ENCODE data around the gene CCHCR1. TPM values are rescaled to one million over a fixed set of nuclear protein-coding genes. Genes with fewer than 3 reads are reported as not detected.

Gene CCHCR1
- total RNA-seq, 1 donor from 2014 or later: 14.5 TPM

DNA sequence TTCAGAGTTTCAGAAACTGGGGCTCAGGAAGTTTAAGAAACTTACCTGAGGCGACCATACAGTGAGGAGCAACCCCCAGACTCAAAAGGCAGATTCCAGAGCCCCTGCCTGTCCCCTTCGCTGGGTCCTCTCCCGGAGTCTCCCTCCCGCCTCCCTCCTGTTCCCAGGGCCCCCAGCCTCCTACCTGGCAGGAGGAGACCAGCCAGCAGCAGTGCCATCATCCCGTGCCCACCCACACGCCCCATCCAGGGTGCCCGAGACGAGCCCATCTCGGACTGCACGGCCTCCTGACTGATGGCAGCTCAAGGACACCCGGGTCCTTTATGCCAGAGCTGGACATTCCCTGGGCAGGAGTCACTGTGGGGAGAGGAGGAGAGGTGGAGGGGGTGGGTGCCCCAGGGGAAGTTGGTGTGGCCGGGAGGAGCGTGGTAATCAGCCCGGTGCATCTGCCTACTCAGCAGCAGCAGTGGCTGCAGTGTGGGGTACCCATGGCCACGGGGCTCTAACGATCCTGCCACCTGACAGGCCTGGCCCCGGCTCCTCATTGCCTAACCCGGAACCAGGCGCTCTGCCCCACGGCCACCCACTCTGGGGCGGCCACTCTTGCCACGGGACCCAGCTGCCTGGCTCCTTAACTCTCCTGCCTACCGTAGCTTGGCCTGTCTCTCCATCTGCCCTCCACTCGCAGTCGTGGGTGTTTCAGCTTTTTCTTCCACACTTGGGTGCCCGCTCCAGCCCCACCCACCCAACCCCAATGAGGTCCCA lies 37.3 kb downstream of the CCHCR1 start, which contains the start of gene CDSN:
Gene CDSN (minus strand): TSS at position 296 of the 765 bp plus-strand sequence. CDS start 27 bp downstream, at position 269.
- Histone ChIP-seq H3K4me3 (ENCODE audit: low read depth, low read length) (no peak within 1 kb of the TSS), H3K36me3 (ENCODE audit: control insufficient read depth, insufficient read depth, low read length) (peaks cover 1% of the 10 kb centered on the region), H3K27me3 (ENCODE audit: control insufficient read depth, insufficient read depth, low read length) (no peaks in the 10 kb centered on the region)
- DNase-seq (ENCODE audit: low read depth) (no peak), FAIRE-seq (no peak)
- TF ChIP-seq, protein P1, sequence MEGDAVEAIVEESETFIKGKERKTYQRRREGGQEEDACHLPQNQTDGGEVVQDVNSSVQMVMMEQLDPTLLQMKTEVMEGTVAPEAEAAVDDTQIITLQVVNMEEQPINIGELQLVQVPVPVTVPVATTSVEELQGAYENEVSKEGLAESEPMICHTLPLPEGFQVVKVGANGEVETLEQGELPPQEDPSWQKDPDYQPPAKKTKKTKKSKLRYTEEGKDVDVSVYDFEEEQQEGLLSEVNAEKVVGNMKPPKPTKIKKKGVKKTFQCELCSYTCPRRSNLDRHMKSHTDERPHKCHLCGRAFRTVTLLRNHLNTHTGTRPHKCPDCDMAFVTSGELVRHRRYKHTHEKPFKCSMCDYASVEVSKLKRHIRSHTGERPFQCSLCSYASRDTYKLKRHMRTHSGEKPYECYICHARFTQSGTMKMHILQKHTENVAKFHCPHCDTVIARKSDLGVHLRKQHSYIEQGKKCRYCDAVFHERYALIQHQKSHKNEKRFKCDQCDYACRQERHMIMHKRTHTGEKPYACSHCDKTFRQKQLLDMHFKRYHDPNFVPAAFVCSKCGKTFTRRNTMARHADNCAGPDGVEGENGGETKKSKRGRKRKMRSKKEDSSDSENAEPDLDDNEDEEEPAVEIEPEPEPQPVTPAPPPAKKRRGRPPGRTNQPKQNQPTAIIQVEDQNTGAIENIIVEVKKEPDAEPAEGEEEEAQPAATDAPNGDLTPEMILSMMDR (IDR thresholded peaks at IDR 0.05; ENCODE audit: insufficient read depth, low read length, severe bottlenecking): no peak

DNA sequence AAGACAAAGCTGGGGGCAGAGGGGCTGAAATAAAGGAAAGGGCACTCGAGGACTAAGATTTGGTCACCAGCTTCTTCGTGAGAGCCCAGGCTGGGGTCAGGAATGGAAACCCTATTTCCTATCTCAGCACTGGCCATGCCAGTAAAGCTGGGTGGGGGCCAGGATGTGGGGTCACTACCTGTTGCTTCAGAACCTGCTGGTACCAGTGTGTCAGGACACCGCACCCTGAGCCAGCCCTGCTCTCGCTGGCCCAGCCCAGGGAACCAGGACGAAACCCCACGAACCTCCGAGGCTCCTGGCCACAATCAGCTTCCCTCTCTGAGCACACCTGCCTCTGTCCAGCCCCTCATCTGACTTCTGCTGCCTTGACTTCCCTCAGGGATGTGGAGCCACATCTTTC lies 39.4 kb downstream of the CCHCR1 start:
- Histone ChIP-seq H3K36me3 (ENCODE audit: control insufficient read depth, insufficient read depth, low read length) (peaks cover 1% of the 10 kb centered on the region), H3K27me3 (ENCODE audit: control insufficient read depth, insufficient read depth, low read length) (no peaks in the 10 kb centered on the region), H3K4me3 (ENCODE audit: low read depth, low read length) (no peak overlapping the region)
- DNase-seq (ENCODE audit: low read depth) (no peak), FAIRE-seq (peak; percentile 52)
- TF ChIP-seq, protein P1 (IDR thresholded peaks at IDR 0.05; ENCODE audit: insufficient read depth, low read length, severe bottlenecking): no peak

DNA sequence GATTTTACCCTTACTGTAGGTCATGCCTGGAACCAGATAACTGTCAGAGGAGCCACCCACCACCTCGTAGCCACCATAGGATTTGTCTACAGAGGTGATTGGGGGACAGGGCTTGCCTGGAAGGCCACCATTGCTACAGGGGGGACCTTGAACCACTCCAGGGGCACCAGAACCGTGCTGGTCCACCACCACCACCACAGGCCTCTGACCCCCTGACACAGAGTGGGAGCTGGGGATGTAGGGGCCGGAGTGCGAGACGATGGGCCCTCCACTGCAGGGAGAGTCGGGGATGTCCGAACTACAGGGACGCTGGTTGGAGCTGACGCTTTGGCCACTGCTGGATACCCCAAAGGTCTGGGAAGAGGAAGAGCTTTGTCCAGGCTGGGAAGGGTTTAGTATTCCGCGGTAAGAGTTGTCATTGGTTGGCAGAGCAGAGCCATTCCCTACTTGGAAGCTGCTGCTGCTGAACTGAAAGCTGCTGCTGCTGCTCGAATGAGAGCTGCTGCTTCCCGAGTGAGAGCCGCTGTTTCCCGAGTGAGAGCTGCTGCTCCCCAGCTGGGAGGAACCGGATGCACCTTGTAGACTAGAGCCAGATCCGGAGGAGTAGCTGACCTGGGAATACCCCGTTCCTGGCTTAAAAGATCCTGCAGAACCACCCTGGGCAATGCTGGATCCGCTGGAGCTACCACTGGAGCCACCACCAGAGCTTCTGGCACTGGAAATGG lies 40.8 kb downstream of the CCHCR1 start:
- DNase-seq (ENCODE audit: low read depth) (no peak), FAIRE-seq (no peak)
- H3K36me3 ChIP-seq (ENCODE audit: control insufficient read depth, insufficient read depth, low read length): peaks cover 1% of the 10 kb centered on the region
- H3K4me3 ChIP-seq (ENCODE audit: low read depth, low read length): no peak overlapping the region
- TF ChIP-seq, protein P1 (IDR thresholded peaks at IDR 0.05; ENCODE audit: insufficient read depth, low read length, severe bottlenecking): no peak
- no peaks in the 10 kb centered on the region for H3K27me3 ChIP-seq (ENCODE audit: control insufficient read depth, insufficient read depth, low read length)

DNA sequence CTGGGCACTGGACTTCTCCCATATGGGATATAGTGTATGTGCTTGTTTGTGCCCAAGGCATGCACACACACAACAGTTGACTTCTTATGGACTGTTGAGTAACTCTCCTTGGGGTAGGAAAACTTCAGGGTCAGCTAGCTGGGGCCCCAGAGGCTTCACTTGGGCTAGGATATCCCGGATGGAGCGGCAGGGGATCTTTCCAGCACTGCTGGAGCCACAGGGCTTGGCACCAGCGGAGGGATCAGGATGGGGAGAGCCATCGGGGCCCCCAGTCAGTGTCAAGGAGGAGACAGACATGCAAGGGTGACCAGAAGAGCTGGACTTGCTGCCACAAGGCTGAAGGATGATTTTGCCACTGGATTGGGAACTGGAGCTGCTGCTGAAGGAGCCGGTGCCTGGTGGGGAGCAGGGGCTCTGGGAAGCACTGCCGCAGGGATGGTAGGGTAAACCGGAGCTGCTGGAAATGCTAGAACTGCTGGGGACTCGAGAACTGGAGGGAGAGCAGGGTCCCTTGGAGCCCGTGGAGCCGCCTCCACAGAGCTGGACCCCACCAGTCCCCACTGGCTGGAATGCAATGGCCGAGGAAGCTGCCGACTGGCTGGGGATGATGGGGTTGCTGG lies 41.6 kb downstream of the CCHCR1 start:
- peaks cover 1% of the 10 kb centered on the region for H3K36me3 ChIP-seq (ENCODE audit: control insufficient read depth, insufficient read depth, low read length)
- TF ChIP-seq, protein P1 (IDR thresholded peaks at IDR 0.05; ENCODE audit: insufficient read depth, low read length, severe bottlenecking): no peak
- H3K4me3 ChIP-seq (ENCODE audit: low read depth, low read length): no peak overlapping the region
- no peaks in the 10 kb centered on the region for H3K27me3 ChIP-seq (ENCODE audit: control insufficient read depth, insufficient read depth, low read length)
- FAIRE-seq: no peak
- DNase-seq (ENCODE audit: low read depth): no peak

DNA sequence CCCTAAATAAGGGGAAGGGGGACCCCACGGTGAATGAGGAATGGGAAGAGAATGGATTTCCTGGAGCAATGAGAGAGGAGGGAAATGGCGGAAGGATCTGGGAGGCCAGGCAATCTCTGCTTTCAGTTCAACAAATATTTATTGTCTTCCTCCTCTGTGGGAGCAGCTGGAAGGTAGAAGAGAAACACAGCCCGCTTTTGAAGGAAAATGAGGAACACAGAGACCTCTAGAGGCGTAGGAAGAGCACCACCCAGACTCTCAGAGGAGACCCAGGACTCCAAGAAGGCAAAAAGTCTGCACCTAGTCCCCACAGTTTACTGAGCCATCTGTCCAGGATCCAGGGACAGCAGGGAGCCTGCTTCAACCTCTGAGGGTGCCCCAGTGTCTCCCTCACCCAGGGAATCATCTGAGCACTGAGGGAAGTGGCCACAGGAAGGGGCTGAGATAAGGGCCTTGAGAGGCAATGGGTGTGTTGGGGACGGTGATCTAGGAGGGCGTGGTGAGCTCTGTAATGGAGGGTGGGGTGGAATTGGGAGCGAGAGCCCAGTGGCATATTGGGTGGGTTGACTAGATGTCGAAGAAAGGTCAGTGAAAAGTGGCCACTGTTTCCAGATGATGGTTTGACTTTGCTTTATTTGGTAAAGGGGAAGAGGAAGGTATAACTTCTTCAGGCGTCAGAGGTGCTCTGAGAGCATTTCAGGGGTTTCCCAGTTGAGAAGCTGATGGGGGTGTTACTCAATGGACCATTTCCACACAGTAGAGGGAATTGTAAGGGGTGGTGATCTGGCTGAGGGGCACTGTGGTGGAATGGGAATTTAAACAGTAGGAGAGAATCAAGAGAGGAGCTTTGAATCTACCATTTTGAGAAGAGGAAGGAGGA lies 42.4 kb downstream of the CCHCR1 start:
- TF ChIP-seq, protein P1 (IDR thresholded peaks at IDR 0.05; ENCODE audit: insufficient read depth, low read length, severe bottlenecking): peak; percentile 49
- FAIRE-seq (no peak), DNase-seq (ENCODE audit: low read depth) (peak; percentile 62)
- peaks cover 1% of the 10 kb centered on the region for H3K36me3 ChIP-seq (ENCODE audit: control insufficient read depth, insufficient read depth, low read length)
- H3K4me3 ChIP-seq (ENCODE audit: low read depth, low read length): peak overlapping the region; percentile 51
- peaks cover 2% of the 10 kb centered on the region for H3K27me3 ChIP-seq (ENCODE audit: control insufficient read depth, insufficient read depth, low read length)

Data from bronchial epithelial cell (primary cell).